ENCODE results near the gene VSIG2.

- TF ChIP-seq RARB (CRISPR knock-in tag; IDR thresholded peaks at IDR 0.05) (no peak), ZFP30 (CRISPR knock-in tag; IDR thresholded peaks at IDR 0.05) (no peak), OSR1 (CRISPR knock-in tag; IDR thresholded peaks at IDR 0.05) (no peak)
Observed at GRCh38 chr11:124725719-124726105, 26.3 kb downstream of the VSIG2 start.
